Measurements from ENCODE around the gene C19orf81.

Gene C19orf81

DNA sequence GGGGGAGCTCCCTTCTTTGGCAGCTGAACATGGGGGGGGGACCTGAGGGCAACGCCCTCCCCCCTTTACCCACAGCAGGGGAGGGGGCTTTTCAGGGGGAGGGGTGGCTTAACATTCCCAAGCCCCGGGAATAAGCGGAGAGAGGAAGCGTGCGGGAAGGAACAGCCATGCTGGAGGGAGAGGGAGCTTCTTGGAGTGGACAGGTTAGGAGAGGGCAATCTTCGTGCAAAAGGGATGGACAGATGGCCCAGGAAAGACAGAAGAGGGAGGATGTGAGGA, 10.8 kb downstream of the C19orf81 start:
- DNase-seq = no peak

GRCh38 chr19:50661023-50661422, 11.8 kb downstream of the C19orf81 start:
- DNase-seq = no peak

DNA sequence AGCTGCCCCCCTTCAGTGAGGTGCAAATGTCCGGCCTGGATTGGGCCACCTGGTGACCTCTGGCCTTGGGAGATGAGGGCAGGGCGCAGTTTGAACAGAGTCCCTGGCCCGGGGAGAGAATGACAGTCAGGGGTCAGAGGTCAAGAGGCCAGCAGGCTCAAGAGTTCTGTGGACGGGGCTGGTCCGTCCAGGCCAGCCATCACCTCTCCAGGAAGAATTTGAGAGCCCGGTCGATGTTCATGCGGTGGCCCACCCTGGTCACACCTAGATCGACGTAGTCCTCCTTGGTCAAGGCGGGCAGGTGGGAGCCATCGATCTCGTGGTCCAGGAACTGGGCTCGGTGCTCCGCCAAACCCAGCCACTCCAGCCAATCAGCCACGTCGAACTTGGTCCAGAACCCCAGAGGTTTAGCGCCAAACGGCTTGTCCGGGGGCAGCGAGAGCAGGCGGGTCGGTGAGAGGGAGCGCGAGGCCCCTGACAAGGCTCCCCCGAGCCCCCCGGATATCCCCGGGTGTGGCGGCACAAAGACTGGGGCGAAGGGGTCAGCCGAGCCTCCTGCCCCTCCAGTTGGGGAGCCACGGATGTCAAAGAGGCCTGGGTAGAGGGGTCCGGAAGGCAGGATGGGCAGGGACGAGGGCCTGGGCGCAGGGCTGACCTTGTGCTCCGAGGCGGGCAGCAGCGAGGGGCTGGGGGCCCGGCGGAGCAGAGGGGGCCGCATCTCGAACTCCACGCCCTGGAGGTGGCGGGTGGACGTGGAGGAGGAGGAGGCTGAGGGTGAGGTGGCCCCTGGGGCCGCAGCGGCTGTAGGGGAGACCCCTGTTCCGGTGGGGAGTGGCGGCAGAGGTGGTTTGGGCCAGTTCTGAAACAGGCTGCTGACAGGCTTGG, 12.8 kb downstream of the C19orf81 start:
- no peak for DNase-seq

DNA sequence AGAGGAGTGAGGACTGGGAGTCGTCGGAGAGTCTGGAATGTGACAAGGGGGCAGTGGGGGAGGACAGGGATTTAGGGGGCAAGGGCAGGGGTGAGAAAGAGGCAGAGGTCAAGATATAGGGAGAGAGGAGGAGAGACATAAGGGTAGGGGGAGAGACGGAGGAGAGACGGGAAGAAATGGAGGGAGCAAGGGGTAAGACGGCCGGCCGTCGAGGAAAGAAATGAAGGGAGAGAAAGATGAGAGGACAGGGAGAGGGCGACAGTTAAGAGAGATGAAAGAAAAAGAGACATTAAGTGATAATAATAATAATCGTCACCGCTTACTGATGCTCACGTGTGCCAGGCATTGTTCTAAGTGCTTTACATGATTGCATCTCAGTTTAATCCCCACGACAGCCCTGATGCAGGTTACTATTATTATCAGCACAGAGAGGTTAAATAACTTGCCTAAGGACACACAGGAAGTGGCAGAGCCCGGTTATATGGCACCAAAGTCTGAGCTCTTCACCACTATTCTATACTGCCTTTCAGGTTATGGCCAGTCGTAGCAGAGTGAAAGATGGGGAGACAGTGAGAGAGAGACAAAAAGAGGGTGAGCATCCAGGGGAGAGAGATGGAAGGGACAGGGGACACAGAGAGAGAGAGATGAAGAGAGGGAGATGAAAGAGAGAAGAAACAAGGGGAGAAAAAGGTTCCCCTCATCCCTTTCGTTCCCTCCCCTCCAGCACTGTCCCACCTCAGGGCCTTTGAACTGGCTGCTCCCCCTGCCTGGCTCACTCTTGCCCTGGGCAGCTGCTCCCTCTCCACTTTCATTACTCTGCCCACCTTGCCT, 13.6 kb downstream of the C19orf81 start:
- DNase-seq = no peak

- no peak for DNase-seq
Observed at GRCh38 chr19:50663482-50663790, 14.2 kb downstream of the C19orf81 start.

DNA sequence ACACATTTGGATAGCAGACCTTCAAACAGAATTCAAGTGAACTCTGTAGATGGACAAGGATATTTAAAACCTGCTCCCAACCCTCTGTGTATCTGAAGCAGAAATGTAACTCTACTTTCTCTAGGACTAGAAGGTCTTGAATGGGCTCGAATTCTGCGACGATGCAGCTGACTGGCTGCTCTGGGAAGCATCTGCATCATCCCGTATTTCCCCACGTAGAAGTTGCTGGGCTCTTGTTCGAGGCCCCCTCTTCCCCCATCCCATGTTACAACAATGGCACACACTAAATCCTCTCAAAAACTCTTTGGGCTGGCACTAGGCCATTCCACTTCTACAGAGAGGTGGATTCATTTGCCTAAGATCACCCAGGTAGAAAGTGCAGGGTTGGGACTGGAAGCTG, 15.0 kb downstream of the C19orf81 start:
- no peak for DNase-seq

- DNase-seq = no peak
Observed at GRCh38 chr19:50666346-50667176, 17.3 kb downstream of the C19orf81 start.

DNA sequence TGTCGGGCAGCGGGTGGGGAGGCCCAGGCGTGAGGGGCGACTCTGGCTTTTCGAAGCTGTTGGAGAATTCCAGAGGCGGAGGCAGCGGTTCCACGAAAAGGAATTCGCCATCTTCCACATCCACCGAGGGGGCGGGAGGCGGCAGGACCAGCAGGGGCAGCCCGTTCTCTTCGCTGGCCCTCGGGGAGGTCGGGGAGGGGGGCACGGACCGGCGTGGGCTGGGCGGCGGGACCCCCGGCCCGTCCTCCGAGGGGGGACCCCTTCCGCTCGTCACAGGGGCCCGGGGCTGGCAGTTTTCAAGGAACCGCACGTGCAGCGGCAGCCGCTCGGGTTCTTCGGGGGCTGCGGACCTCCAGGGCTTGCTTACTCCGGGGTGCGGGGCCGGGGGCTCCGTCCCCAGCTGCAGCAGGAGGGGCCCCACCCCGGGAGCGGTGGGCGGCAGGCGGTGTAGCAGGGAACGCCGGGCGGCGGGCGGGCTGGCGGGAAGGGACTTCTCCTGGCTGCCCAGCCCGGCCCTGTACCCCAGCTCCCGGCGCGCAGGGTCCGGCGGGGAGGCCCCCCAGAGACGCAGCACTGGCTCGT, 18.0 kb downstream of the C19orf81 start:
- no peak for DNase-seq

- DNase-seq = no peak
Observed at GRCh38 chr19:50667759-50668231, 18.6 kb downstream of the C19orf81 start.

GRCh38 chr19:50668416-50668815, 19.2 kb downstream of the C19orf81 start:
- DNase-seq = no peak

DNA sequence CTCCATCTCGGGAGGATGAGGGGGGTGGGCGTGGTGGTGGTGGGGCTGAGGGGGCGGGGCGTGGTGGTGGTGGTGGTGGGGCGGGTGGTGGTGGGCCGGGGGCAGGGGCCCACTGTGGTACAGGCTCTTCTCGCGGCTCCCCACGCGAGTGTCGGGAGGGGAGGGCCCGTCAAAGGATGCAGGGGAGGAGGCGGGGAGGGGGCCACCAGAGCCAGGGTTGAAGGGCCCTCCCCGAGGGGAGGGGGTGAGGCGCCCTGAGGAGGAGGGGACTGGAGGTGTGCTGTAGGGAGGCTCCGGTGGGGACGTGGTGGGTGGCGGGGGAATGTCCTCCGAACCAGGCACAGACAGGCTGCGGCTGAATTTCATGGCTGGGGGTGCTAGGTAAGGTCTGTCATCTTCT, 19.6 kb downstream of the C19orf81 start:
- DNase-seq = no peak

- peak; percentile 59 for DNase-seq
Observed at GRCh38 chr19:50669302-50670101, 20.3 kb downstream of the C19orf81 start.

GRCh38 chr19:50670102-50670380, 20.8 kb downstream of the C19orf81 start:
- no peak for DNase-seq

GRCh38 chr19:50673118-50673517, 23.9 kb downstream of the C19orf81 start:
- no peak for DNase-seq

- DNase-seq = no peak
Observed at GRCh38 chr19:50676625-50677197, 27.5 kb downstream of the C19orf81 start.

DNA sequence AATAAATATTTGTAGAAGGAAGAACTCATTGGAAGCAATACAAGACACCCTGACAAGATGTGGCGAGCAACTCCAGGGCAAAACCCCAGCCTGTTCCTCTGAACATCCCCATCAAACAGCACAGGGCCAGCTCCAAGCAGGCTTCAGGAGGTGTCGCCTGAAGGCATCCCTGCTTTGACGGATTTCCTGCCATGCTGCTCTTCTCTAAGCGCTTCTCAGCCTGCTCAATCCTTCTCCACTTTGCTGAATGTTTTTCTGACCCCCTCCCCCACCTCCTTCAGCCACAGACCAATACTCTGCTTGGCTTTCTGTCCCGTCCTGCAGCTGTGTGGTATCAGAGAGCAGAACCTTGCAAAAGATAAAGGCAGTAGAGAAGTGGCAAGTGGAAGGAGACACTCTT, 28.4 kb downstream of the C19orf81 start:
- no peak for DNase-seq

DNA sequence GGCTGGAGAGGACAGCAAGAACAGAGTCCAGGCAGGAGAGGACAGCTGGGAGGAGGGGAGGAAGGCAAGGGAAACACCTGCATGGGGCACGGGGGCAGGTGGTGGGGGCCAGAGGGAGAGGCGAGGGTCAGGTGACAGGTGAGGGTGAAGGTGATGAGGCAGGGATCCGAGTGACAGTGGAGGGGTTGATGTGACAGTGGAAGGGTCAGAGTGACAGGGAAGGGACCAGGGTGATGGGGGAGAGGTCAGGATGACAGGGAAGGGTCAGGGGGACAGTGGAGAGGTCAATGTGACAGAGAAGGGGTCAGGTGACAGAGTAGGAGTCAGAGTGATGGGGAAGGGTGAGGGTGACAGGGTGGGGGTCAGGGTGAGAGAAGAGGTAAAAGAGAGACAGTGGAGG, 29.1 kb downstream of the C19orf81 start:
- no peak for DNase-seq

DNA sequence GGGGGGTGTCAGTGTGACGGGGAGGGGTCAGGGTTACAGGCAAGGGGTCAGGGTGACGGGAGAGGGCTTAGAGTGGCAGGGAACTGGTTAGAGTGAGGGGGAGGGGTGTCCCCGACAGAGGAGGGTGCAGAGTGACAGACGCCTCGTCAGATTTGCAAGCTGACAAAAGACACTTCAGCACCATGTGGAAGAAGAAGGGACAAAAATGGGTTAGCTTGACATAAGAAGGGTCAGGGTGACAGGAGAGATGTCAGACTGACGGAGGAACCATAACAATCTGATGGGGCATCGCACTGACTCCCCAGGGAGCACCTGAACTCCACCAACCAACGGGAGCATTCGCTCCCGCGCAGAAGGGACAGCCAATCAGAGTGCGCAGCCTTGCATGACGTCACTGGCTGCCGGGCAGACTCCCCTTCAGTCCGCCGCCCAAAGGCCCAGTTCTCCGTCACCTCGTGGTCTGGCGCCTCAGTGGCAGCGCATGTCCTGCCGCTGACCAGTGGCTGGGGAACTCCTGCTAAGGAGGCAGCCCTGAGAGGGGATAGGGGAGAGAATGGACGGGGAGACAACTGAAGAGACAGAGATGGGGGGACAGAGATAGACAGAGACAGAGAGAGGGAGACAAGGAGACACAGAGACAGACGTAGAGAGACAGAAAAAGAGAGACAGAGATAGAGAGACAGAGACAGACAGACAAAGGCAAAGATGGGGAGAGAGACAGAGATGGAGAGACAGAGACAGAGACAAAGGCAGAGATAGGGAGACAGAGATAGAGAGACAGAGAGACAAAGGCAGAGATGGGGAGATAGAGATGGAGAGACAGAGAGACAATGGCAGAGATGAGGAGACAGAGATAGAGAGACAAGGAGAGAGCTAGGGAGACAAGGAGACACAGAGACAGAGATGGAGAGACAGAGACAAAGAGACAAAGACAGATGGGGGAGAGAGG, 30.2 kb downstream of the C19orf81 start:
- DNase-seq = peak; percentile 89

- no peak for DNase-seq
Observed at GRCh38 chr19:50686310-50687032, 37.2 kb downstream of the C19orf81 start.

DNA sequence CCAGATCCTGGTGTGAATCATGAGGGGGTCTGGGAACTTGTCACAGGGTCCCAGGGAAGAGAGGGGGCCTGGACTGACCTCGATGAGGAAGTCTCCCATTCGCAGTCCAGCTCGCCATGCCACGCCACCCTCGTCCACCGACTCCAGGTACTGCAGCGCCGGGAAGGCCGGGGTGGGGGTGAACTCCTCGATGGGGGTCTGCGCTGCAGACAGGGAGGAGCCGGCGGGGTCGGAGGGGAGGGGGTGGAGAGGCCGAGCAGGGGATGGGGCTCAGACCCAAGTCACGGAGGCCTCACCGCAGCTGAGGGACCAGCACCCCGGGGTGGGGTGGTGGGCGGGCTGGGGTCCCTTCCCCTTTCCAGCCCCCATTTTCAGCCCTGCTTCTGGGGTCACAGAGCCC, 39.5 kb downstream of the C19orf81 start:
- DNase-seq = no peak
